GM10266 (cell line): Measurements from ENCODE around the gene GLS.

Source experiments
- DNase-seq: peaks from one replicate; pipeline ENCODE4 v3.0.0; 2012; ENCODE audit errors: extremely low spot score
- TF ChIP-seq, protein P1 (sequence below): IDR thresholded peaks from 2 replicates; pipeline ENCODE4 v1.5.1; 2012; ENCODE audit warnings: mild to moderate bottlenecking, low read depth; ENCODE audit not compliant: control insufficient read depth, insufficient read depth; ENCODE audit errors: missing control alignments

GLS gene

DNA sequence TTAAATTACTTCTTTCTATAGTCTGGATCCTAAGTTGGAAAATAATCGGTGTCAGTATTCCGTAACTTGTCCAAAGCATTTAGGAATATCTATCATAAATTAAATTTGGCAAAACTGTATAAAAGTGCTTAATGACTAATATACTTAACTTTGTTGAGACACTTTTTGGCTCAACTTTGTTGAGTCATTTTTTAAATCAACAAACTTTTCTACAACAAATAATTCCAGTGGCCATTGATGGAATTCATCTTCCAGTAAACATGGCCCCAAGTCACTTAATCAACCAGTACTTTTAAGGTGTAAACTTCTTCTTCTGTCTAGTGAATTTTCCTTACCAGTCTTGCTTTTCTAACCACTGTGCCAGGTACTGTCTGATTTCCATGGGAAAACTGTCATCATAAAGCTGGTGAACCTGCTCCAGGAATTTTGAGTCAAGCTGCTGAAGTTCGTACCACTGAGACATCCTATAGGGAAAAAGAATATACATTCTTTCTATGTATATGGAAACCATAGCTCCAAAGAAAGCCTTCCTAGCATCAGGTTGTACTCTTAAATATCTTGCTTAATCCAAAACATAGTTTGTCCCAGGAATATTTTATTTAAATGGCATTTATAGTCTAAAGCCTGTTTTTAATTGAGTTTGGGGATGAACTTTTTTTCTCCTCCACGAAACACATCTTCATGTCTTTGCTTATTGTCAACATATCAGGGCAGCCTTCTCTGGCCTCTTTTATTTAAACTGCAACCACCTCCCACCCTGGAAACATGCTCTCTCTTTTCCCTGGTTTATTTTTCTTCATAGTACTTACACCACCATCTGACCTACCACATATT, 129.1 kb downstream of the GLS start:
- no peak for DNase-seq
- TF ChIP-seq, protein P1, sequence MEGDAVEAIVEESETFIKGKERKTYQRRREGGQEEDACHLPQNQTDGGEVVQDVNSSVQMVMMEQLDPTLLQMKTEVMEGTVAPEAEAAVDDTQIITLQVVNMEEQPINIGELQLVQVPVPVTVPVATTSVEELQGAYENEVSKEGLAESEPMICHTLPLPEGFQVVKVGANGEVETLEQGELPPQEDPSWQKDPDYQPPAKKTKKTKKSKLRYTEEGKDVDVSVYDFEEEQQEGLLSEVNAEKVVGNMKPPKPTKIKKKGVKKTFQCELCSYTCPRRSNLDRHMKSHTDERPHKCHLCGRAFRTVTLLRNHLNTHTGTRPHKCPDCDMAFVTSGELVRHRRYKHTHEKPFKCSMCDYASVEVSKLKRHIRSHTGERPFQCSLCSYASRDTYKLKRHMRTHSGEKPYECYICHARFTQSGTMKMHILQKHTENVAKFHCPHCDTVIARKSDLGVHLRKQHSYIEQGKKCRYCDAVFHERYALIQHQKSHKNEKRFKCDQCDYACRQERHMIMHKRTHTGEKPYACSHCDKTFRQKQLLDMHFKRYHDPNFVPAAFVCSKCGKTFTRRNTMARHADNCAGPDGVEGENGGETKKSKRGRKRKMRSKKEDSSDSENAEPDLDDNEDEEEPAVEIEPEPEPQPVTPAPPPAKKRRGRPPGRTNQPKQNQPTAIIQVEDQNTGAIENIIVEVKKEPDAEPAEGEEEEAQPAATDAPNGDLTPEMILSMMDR, result no peak

DNA sequence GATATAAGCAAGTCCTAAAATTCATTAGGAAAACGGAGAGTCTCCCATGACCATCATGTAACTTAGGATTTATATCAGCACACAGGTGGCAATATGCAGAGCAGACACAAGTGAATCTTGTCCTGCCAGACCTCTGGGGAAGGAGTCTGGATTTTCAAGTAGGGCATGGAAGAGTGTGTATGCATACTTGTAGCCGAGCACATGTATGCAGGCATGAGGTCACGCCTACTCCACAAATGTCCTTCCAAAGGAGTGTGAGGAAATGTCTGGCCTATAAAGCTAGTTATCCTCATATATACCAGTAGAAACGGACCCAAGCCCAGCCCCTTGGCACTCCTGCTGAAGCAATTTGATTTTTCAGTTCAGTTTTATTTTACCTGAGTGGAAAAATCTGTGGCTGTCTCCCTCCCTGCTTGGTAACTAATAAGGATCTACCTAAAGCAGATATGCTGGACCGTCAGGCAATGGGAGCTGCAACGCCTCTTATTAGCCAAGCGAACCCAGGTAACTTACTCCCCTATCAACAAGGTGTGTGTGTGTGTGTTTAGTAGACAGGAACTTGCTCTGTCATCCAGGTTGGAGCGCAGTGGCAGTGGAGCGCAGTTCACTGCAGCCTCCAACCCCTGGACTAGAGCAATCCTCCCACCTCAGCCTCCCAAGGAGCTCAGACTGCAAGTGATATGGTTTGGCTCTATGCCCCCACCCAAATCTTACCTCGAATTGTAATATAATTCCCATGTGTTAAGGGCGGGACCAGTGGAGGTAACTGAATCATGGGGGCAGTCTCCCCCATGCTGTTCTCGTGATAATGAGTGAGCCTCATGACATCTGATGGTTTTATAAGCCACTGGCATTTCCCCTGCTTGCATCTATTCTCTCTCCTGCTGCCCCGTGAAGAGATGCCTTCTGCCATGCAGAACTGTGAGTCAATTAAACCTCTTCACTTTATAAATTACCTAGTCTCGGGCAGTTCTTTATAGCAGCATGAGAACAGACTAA, 130.6 kb downstream of the GLS start:
- no peak for DNase-seq
- TF ChIP-seq, protein P1, result no peak

DNA sequence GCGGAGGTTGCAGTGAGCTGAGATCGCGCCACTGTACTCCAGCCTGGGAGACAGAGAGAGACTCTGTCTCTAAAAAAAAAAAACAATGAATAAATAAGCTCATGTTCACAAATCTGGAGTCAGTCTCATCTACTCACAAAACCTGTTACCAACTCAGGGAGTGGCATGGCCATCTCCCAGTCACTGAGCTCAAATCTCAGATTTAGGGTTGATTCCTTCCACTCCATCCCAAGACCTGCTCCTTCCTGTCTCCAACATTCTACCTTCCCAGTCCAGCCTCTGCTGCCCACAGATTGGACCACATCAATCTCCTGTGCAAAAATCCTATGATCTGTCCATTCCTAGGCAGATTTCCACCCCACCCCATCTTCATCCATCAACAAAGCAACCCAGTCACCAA, 131.7 kb downstream of the GLS start:
- TF ChIP-seq, protein P1, result no peak
- no peak for DNase-seq

DNA sequence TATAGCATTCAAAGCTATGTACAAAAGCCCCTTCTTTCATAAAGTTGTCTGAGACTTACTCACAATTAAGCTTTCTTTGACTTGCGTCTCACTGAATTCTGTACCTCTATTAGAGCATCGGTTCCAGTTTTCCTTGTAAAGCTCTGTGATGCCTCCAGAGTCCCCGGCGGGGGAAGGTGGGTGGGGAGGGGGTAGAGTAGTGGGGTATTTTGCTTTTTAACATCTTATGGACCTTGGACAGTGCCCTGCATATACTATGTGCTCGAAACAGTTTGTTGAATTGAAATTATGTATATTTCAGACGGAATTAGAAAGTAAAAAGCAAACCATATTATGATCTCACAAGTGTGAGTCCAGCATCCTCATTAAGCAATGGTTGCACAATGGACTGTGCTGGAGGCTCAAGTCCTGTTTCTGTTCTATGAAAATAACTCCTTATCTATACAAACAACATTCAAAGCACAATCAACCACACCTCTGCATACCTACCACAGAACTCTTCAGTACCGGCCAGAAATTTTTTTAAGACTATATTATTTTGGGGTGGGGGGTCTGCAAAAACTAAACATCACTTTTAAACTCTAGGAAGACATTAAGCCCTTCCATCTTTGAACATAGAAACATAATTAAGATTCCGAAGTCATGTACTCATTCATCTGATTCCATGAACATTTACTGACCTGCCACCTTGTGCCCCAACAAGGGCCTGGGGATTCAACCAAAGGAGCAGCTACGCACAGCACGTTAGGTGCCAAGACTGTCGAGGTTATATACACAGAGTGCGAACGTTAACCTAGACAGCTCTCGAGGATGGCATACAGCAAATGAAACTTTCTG, 132.4 kb downstream of the GLS start:
- TF ChIP-seq, protein P1, result no peak
- DNase-seq, result no peak

DNA sequence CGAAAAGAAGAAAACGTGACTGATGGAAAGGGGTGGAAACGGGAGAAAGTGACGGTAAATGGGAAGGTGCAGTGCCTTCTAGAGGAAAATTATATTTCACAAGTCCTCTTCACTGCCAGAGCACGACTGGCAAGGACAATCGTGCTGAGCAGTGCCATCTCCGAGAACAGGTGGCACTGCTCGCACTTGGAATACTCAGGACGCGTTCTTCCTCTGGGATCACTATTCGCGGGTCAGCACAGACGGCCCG, 133.0 kb downstream of the GLS start:
- TF ChIP-seq, protein P1, result no peak
- no peak for DNase-seq

DNA sequence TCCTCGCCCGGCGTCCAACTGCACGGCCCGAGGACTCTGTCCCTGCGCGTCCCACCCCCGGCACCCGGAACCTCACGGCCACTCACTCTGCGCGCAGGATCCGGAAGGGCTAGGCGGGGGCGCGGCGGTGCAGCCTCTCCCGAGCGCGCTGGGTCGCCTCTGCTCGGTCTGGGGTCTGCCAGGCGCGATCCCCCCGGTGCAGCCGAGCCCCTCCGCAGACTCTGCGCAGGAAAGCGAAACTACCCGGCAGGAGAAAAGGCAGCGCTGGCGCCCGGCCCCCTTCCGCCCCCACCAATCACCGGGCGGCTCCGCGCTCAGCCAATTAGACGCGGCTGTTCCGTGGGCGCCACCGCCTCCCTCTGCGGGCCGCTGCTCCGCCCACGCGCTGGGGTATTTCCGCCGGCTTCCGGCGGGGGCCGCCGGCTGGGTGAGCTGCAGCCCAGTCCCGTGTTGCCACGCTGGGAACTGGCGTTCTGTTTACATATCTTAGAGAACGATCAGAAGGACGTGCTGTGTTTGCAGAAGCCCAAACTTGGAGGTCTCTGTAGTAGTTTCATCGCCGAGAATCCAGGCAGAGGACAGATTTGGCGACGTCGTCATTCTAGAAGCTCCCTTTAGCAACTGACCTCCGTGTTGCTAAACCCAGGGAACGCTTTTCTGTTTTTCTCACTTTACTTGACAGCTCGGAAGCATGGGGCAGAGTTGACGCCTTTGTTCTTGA, 133.5 kb downstream of the GLS start, which contains the start of gene STAT1:
Gene STAT1 (minus strand): TSS at position 240 of the 721 bp plus-strand sequence. CDS start 4,168 bp downstream, outside the sequence.
- TF ChIP-seq, protein P1, result no peak
- DNase-seq, result peak; percentile 96
